ENCODE measurements around the gene SPRR2A. TPM values are rescaled to one million over a fixed set of nuclear protein-coding genes. Genes with fewer than 3 reads are reported as not detected.

Gene SPRR2A
- total and polyA plus RNA-seq, 2 donors from 2014 or later, result 0.60 TPM; not detected in 1

GRCh38 chr1:153072806-153073726, 15.8 kb upstream of the SPRR2A start:
- H3K9me3 ChIP-seq (ENCODE audit: control insufficient read depth in 2 of 3, insufficient read depth in 1 of 3, low read length in 3 of 3), result no peaks in the 10 kb centered on the region
- no peaks in the 10 kb centered on the region for H3K4me1 ChIP-seq (ENCODE audit: control insufficient read depth in 2 of 3, insufficient read depth in 2 of 3, low read depth in 1 of 3, low read length in 3 of 3)
- H3K27ac ChIP-seq (ENCODE audit: low read depth in 2 of 2, low read length in 2 of 2), result no peak overlapping the region
- no peak overlapping the region for H3K4me3 ChIP-seq (ENCODE audit: low read length in 3 of 3)
- no peak for FAIRE-seq
- TF ChIP-seq CTCF (IDR thresholded peaks at IDR 0.05; ENCODE audit: borderline replicate concordance, extremely low read depth, insufficient read depth), result no peak
- H3K9ac ChIP-seq (ENCODE audit: low read length in 3 of 3), result no peak overlapping the region
- DNase-seq, result no peak
- no peaks in the 10 kb centered on the region for H3K36me3 ChIP-seq (ENCODE audit: control insufficient read depth in 2 of 3, insufficient read depth in 3 of 3, low read length in 3 of 3)
- H3K27me3 ChIP-seq (ENCODE audit: control insufficient read depth, insufficient read depth, low read length), result no peaks in the 10 kb centered on the region
- intact Hi-C loops (cut with DNase I), result no loop called here

- Histone ChIP-seq H3K4me1 (ENCODE audit: control insufficient read depth in 2 of 3, insufficient read depth in 2 of 3, low read depth in 1 of 3, low read length in 3 of 3) (no peaks in the 10 kb centered on the region), H3K27me3 (ENCODE audit: control insufficient read depth, insufficient read depth, low read length) (no peaks in the 10 kb centered on the region), H3K9ac (ENCODE audit: low read length in 3 of 3) (no peak within 1 kb of the TSS), H3K27ac (ENCODE audit: low read depth in 2 of 2, low read length in 2 of 2) (no peak within 1 kb of the TSS), H3K9me3 (ENCODE audit: control insufficient read depth in 2 of 3, insufficient read depth in 1 of 3, low read length in 3 of 3) (no peaks in the 10 kb centered on the region), H3K36me3 (ENCODE audit: control insufficient read depth in 2 of 3, insufficient read depth in 3 of 3, low read length in 3 of 3) (no peaks in the 10 kb centered on the region), H3K4me3 (ENCODE audit: low read length in 3 of 3) (no peak within 1 kb of the TSS)
- DNase-seq (no peak), FAIRE-seq (no peak)
- intact Hi-C loops (cut with DNase I), result no loop called here
- no peak for TF ChIP-seq CTCF (IDR thresholded peaks at IDR 0.05; ENCODE audit: borderline replicate concordance, extremely low read depth, insufficient read depth)
Observed at GRCh38 chr1:153071511-153071910, 14.2 kb upstream of the SPRR2A start, which contains the start of gene SPRR2B. Gene SPRR2B (minus strand): TSS chr1:153071611. CDS start chr1:153070839, 772 bp downstream.

GRCh38 chr1:153070243-153070642, 12.9 kb upstream of the SPRR2A start:
- no peaks in the 10 kb centered on the region for H3K9me3 ChIP-seq (ENCODE audit: control insufficient read depth in 2 of 3, insufficient read depth in 1 of 3, low read length in 3 of 3)
- DNase-seq (no peak), FAIRE-seq (no peak)
- no peak overlapping the region for H3K9ac ChIP-seq (ENCODE audit: low read length in 3 of 3)
- H3K27ac ChIP-seq (ENCODE audit: low read depth in 2 of 2, low read length in 2 of 2), result no peak overlapping the region
- no peak for TF ChIP-seq CTCF (IDR thresholded peaks at IDR 0.05; ENCODE audit: borderline replicate concordance, extremely low read depth, insufficient read depth)
- no peaks in the 10 kb centered on the region for H3K27me3 ChIP-seq (ENCODE audit: control insufficient read depth, insufficient read depth, low read length)
- no peaks in the 10 kb centered on the region for H3K4me1 ChIP-seq (ENCODE audit: control insufficient read depth in 2 of 3, insufficient read depth in 2 of 3, low read depth in 1 of 3, low read length in 3 of 3)
- intact Hi-C loops (cut with DNase I), result no loop called here
- no peak overlapping the region for H3K4me3 ChIP-seq (ENCODE audit: low read length in 3 of 3)
- H3K36me3 ChIP-seq (ENCODE audit: control insufficient read depth in 2 of 3, insufficient read depth in 3 of 3, low read length in 3 of 3), result no peaks in the 10 kb centered on the region

Data from kidney (tissue), 14 donors.